Measurements from ENCODE around the gene GRID2. TPM values are rescaled to one million over a fixed set of nuclear protein-coding genes. Genes with fewer than 3 reads are reported as not detected.
"Not testable (repeated sequence)": the region's sequence is repeated elsewhere in the genome, so short reads cannot be mapped to it uniquely, and the experiment has no call there.

The GRID2 gene
- total and polyA plus RNA-seq, 8 donors = 0.14 to 0.36 (median 0.22) TPM

- no peak for ATAC-seq
- Histone ChIP-seq H3K4me1 (no peaks in the 10 kb centered on the region), H3K27ac (no peak overlapping the region), H3K4me3 (no peak overlapping the region), H3K9me3 (peaks cover 0 to 4% of the 10 kb centered on the region in 2 donors), H3K36me3 (no peaks in the 10 kb centered on the region), H3K27me3 (no peaks in the 10 kb centered on the region)
- TF ChIP-seq CTCF (IDR thresholded peaks at IDR 0.05) = no peak
- intact Hi-C loops (cut with DNase I) = no loop called here
- DNase-seq = no peak
Observed at GRCh38 chr4:93359586-93359985, 1055.8 kb downstream of the GRID2 start.

- ATAC-seq; H3K4me3 ChIP-seq; H3K27ac ChIP-seq; DNase-seq; H3K4me1 ChIP-seq; H3K36me3 ChIP-seq; intact Hi-C loops (cut with DNase I); H3K27me3 ChIP-seq: not testable (repeated sequence)
- peaks cover 0 to 18% of the 10 kb centered on the region in 2 donors for H3K9me3 ChIP-seq
Observed at GRCh38 chr4:93366169-93366755, 1062.5 kb downstream of the GRID2 start.

GRCh38 chr4:93368968-93369367 is 1065.2 kb downstream of the GRID2 start:
- TF ChIP-seq CTCF (IDR thresholded peaks at IDR 0.05) = no peak
- Histone ChIP-seq H3K4me3 (no peak overlapping the region), H3K36me3 (no peaks in the 10 kb centered on the region), H3K27me3 (no peaks in the 10 kb centered on the region), H3K27ac (no peak overlapping the region), H3K9me3 (peaks cover 0 to 16% of the 10 kb centered on the region in 2 donors), H3K4me1 (no peaks in the 10 kb centered on the region)
- ATAC-seq (no peak), DNase-seq (no peak)
- intact Hi-C loops (cut with DNase I) = no loop called here

GRCh38 chr4:93370256-93370655 is 1066.5 kb downstream of the GRID2 start:
- Histone ChIP-seq H3K4me3 (no peak overlapping the region), H3K27me3 (no peaks in the 10 kb centered on the region), H3K9me3 (peaks cover 0 to 9% of the 10 kb centered on the region in 2 donors), H3K4me1 (no peaks in the 10 kb centered on the region), H3K36me3 (no peaks in the 10 kb centered on the region), H3K27ac (no peak overlapping the region)
- no peak for TF ChIP-seq CTCF (IDR thresholded peaks at IDR 0.05)
- ATAC-seq = no peak
- intact Hi-C loops (cut with DNase I) = no loop called here
- no peak for DNase-seq

GRCh38 chr4:93373893-93374860 is 1070.4 kb downstream of the GRID2 start:
- Histone ChIP-seq H3K36me3 (no peaks in the 10 kb centered on the region), H3K4me3 (no peak overlapping the region), H3K27ac (no peak overlapping the region), H3K27me3 (no peaks in the 10 kb centered on the region), H3K9me3 (no peaks in the 10 kb centered on the region), H3K4me1 (no peaks in the 10 kb centered on the region)
- no peak for TF ChIP-seq CTCF (IDR thresholded peaks at IDR 0.05)
- no peak for ATAC-seq
- intact Hi-C loops (cut with DNase I) = no loop called here
- DNase-seq = no peak

All from left lung (tissue), 10 donors.